Cardiac fibroblast (primary cell): ENCODE data around the gene CNPY2.
"Not testable (repeated sequence)": the region's sequence is repeated elsewhere in the genome, so short reads cannot be mapped to it uniquely, and the experiment has no call there.

Source experiments
- DNase-seq, 2 donors: peaks; one replicate each; pipeline versions ENCODE4 v3.0.0 to v3.0.0-alpha.2; 2010; ENCODE audit warnings: low read depth in 2 of 2
- H3K4me3 ChIP-seq, 2 donors: replicated peaks in 1 of 2; 1 replicate in 1 of 2; 2 replicates in 1 of 2; pipeline ENCODE4 v1.5.1; 2011; ENCODE audit warnings: low read depth in 2 of 2, low read length in 2 of 2, mild to moderate bottlenecking in 2 of 2, moderate library complexity in 1 of 2
- CTCF ChIP-seq: IDR thresholded peaks from one replicate; pipeline ENCODE4 v1.5.1; 2011; ENCODE audit warnings: low read depth, mild to moderate bottlenecking, low read length, inconsistent platforms

The CNPY2 gene

GRCh38 chr12:56333197-56333678 is 17.4 kb upstream of the CNPY2 start:
- TF ChIP-seq CTCF, result no peak
- no peak for DNase-seq
- H3K4me3 ChIP-seq, result peak overlapping the region; percentile 54 to 63

- H3K4me3 ChIP-seq, result peak overlapping the region; percentile 54 to 63
- no peak for TF ChIP-seq CTCF
- DNase-seq, result no peak
Observed at GRCh38 chr12:56332512-56333196, 16.9 kb upstream of the CNPY2 start.

GRCh38 chr12:56330936-56331490 is 15.2 kb upstream of the CNPY2 start:
- TF ChIP-seq CTCF, result no peak
- no peak overlapping the region for H3K4me3 ChIP-seq
- no peak for DNase-seq

GRCh38 chr12:56326533-56326932 is 10.7 kb upstream of the CNPY2 start:
- no peak for TF ChIP-seq CTCF
- H3K4me3 ChIP-seq, result no peak overlapping the region
- peak in 1 of 2 donors; percentile 20 for DNase-seq

- H3K4me3 ChIP-seq, result no peak overlapping the region
- TF ChIP-seq CTCF, result no peak
- no peak for DNase-seq
Observed at GRCh38 chr12:56326126-56326525, 10.3 kb upstream of the CNPY2 start.

- H3K4me3 ChIP-seq, result no peak overlapping the region
- TF ChIP-seq CTCF, result no peak
- no peak for DNase-seq
Observed at GRCh38 chr12:56324206-56324605, 8.4 kb upstream of the CNPY2 start.

- DNase-seq, H3K4me3 ChIP-seq: not testable (repeated sequence)
Observed at GRCh38 chr12:56321610-56322009, 5.8 kb upstream of the CNPY2 start.
